Measurements from ENCODE around the gene AEN.

The AEN gene

GRCh38 chr15:88674661-88675060 is 53.5 kb downstream of the AEN start:
- H3K4me3 Mint-ChIP-seq: no peak overlapping the region
- peaks cover 13 to 25% of the 10 kb centered on the region in 2 donors for H3K27me3 Mint-ChIP-seq
- DNase-seq (no peak), ATAC-seq (replicated peaks) (no peak)
- no peaks in the 10 kb centered on the region for H3K36me3 Mint-ChIP-seq
- no peaks in the 10 kb centered on the region for H3K9me3 Mint-ChIP-seq
- no peak overlapping the region for H3K27ac Mint-ChIP-seq
- H3K4me1 Mint-ChIP-seq: no peaks in the 10 kb centered on the region

- Mint-ChIP-seq H3K27me3 (peaks cover 5 to 11% of the 10 kb centered on the region in 2 donors), H3K36me3 (no peaks in the 10 kb centered on the region), H3K4me1 (peaks cover 7 to 8% of the 10 kb centered on the region in 2 donors), H3K9me3 (peaks cover 0 to 2% of the 10 kb centered on the region in 2 donors), H3K4me3 (no peak overlapping the region), H3K27ac (no peak overlapping the region)
- ATAC-seq (replicated peaks) (no peak), DNase-seq (no peak)
Observed at GRCh38 chr15:88678755-88679154, 57.6 kb downstream of the AEN start.

GRCh38 chr15:88680241-88681001 is 59.3 kb downstream of the AEN start:
- H3K4me3 Mint-ChIP-seq: no peak overlapping the region
- H3K4me1 Mint-ChIP-seq: peaks cover 10 to 17% of the 10 kb centered on the region in 2 donors
- ATAC-seq (replicated peaks) (no peak), DNase-seq (no peak)
- H3K9me3 Mint-ChIP-seq: peaks cover 0 to 2% of the 10 kb centered on the region in 2 donors
- H3K36me3 Mint-ChIP-seq: no peaks in the 10 kb centered on the region
- H3K27me3 Mint-ChIP-seq: peaks cover 5 to 11% of the 10 kb centered on the region in 2 donors
- H3K27ac Mint-ChIP-seq: no peak overlapping the region

- no peak overlapping the region for H3K4me3 Mint-ChIP-seq
- H3K9me3 Mint-ChIP-seq: peaks cover 0 to 2% of the 10 kb centered on the region in 2 donors
- peaks cover 12 to 23% of the 10 kb centered on the region in 2 donors for H3K4me1 Mint-ChIP-seq
- DNase-seq: no peak
- H3K36me3 Mint-ChIP-seq: no peaks in the 10 kb centered on the region
- peaks cover 5 to 9% of the 10 kb centered on the region in 2 donors for H3K27me3 Mint-ChIP-seq
- ATAC-seq (replicated peaks): no peak
- no peak overlapping the region for H3K27ac Mint-ChIP-seq
Observed at GRCh38 chr15:88681610-88682221, 60.6 kb downstream of the AEN start.
